ENCODE results near the gene GALNT14.

DNA sequence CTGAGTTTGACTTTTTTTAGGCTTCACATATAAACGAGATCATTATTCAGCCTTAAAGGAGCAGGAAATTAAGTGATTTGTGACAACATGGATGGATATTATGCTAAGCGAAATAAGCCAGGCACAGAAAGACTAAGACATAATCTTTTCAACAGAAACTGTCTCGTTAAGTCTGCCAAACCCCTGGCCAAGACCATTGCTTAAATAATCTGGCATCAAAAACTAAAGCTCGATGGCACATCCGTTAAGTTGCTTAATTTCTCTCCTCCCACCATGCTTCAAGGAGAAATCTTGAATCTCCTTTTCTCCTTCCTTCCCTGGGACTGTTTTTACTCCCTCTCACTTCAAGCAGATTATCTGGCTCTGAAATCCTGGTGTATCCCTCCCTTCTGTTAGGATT lies 140.3 kb downstream of the GALNT14 start:
- no peak for TF ChIP-seq CTCF (conservative IDR thresholded peaks at IDR 0.05; ENCODE audit: low read length)
- no peak for TF ChIP-seq EZH2phosphoT487 (IDR thresholded peaks at IDR 0.05; ENCODE audit: borderline replicate concordance)
